HepG2 (cell line): ENCODE measurements around the gene MUC13. TPM values are rescaled to one million over a fixed set of nuclear protein-coding genes. Genes with fewer than 3 reads are reported as not detected.

Experiments used
- AHR ChIP-seq: IDR thresholded peaks from 2 replicates; pipeline ENCODE4 v1.6.1; 2018; ENCODE audit warnings: missing genetic modification reagents, missing compliant biosample characterization
- EEA1 ChIP-seq: sonication (generic); formaldehyde crosslinking; IDR thresholded peaks from 2 replicates; pipeline ENCODE4 v1.5.1; 2020; ENCODE audit warnings: mild to moderate bottlenecking, missing genetic modification reagents, borderline replicate concordance
- EZH2 ChIP-seq: conservative IDR thresholded peaks from 2 replicates; pipeline ENCODE4 v1.6.1; 2012; ENCODE audit warnings: mild to moderate bottlenecking, low read depth, low read length, moderate library complexity
- HES4 ChIP-seq: sonication (generic); formaldehyde crosslinking; IDR thresholded peaks from 2 replicates; pipeline ENCODE4 v1.9.0; 2021; ENCODE audit warnings: mild to moderate bottlenecking, missing genetic modification reagents, borderline replicate concordance
- HMG20A ChIP-seq: IDR thresholded peaks from 2 replicates; pipeline ENCODE4 v1.6.1; 2016; ENCODE audit warnings: borderline replicate concordance
- HNRNPUL1 ChIP-seq: fragments of 200-400 bp; formaldehyde crosslinking; IDR thresholded peaks from 2 replicates; pipeline ENCODE4 v1.6.1; 2017; ENCODE audit warnings: low read depth, mild to moderate bottlenecking, low read length, moderate library complexity
- JDP2 ChIP-seq: sonication (generic); formaldehyde crosslinking; IDR thresholded peaks from 2 replicates; pipeline ENCODE4 v1.8.1; 2022; ENCODE audit warnings: missing genetic modification reagents, borderline replicate concordance
- KAT7 ChIP-seq: IDR thresholded peaks from 2 replicates; pipeline ENCODE4 v1.6.1; 2018; ENCODE audit warnings: borderline replicate concordance, missing compliant biosample characterization
- NRL ChIP-seq: sonication (generic); formaldehyde crosslinking; IDR thresholded peaks from 2 replicates; pipeline ENCODE4 v1.5.0; 2020; ENCODE audit warnings: missing genetic modification reagents, mild to moderate bottlenecking, moderate library complexity, borderline replicate concordance
- SMAD9 ChIP-seq: sonication (generic); formaldehyde crosslinking; IDR thresholded peaks from 2 replicates; pipeline ENCODE4 v1.5.1; 2020; ENCODE audit warnings: mild to moderate bottlenecking, missing genetic modification reagents
- SMARCC2 ChIP-seq: fragments of 450-650 bp; IDR thresholded peaks from 2 replicates; pipeline ENCODE4 v1.6.1; 2017; ENCODE audit warnings: antibody characterized with exemption, mild to moderate bottlenecking
- TP53 ChIP-seq: sonication (generic); formaldehyde crosslinking; conservative IDR thresholded peaks from 2 replicates; pipeline ENCODE4 v1.4.0; 2020; ENCODE audit warnings: missing genetic modification reagents
- ZC3H13 ChIP-seq: sonication (generic); formaldehyde crosslinking; IDR thresholded peaks from 2 replicates; pipeline ENCODE4 v1.8.1; 2023; ENCODE audit warnings: mild to moderate bottlenecking, missing genetic modification reagents, moderate library complexity
- ZFAT ChIP-seq: sonication (generic); formaldehyde crosslinking; conservative IDR thresholded peaks from 2 replicates; pipeline ENCODE4 v1.8.1; 2023; ENCODE audit warnings: missing genetic modification reagents, inconsistent platforms
- ZGPAT ChIP-seq: IDR thresholded peaks from 2 replicates; pipeline ENCODE4 v1.6.1; 2016; ENCODE audit warnings: mild to moderate bottlenecking
- ZNF644 ChIP-seq: IDR thresholded peaks from 2 replicates; pipeline ENCODE4 v1.6.1; 2016; ENCODE audit warnings: low read depth
- ZNF704 ChIP-seq: sonication (generic); formaldehyde crosslinking; IDR thresholded peaks from 2 replicates; pipeline ENCODE4 v1.8.1; 2023; ENCODE audit warnings: mild to moderate bottlenecking, inconsistent platforms, moderate library complexity, missing genetic modification reagents, borderline replicate concordance
- ZNF800 ChIP-seq: sonication (generic); formaldehyde crosslinking; IDR thresholded peaks from 2 replicates; pipeline ENCODE4 v1.4.0; 2020; ENCODE audit warnings: missing genetic modification reagents
- ZSCAN20 ChIP-seq: sonication (generic); formaldehyde crosslinking; IDR thresholded peaks from 2 replicates; pipeline ENCODE4 v1.4.0; 2020; ENCODE audit warnings: missing genetic modification reagents, mild to moderate bottlenecking, borderline replicate concordance
- polyA plus RNA-seq, 8 experiments: library from polyadenylated mRNA; depleted of rRNA in 3 of 8; stranded (reverse) in 7 of 8; unstranded in 1 of 8; fragments of >200 nt; fragmentation: Illumina TruSeq in 4 of 8; extraction: Trizol in 4 of 8; gene quantifications; 2 replicates each; pipeline versions ENCODE4 v1.2.1 to v1.2.3, GENCODE V29; 2011 to 2016; ENCODE audit warnings: low read depth in 4 of 8, missing spikeins in 1 of 8, mixed read lengths in 1 of 8; ENCODE audit not compliant: insufficient read depth in 1 of 8
- total RNA-seq, 5 experiments: library from RNA; depleted of rRNA; stranded (reverse); fragments of >200 nt; fragmentation: Illumina TruSeq; extraction: Trizol; gene quantifications; 2 replicates each; pipeline ENCODE4 v1.2.3, GENCODE V29; 2016; ENCODE audit warnings: low read depth in 1 of 5
- TF ChIP-seq, protein P1 (sequence below): IDR thresholded peaks from 2 replicates; pipeline ENCODE4 v1.6.1; 2016
- TF ChIP-seq, protein P2 (sequence below): sonication (generic); formaldehyde crosslinking; conservative IDR thresholded peaks from 2 replicates; pipeline ENCODE4 v1.4.0; 2020; ENCODE audit warnings: missing genetic modification reagents

The MUC13 gene
- total and polyA plus RNA-seq, 2 of the 13 experiments (the other 11 are each of a cell fraction or from before 2014, with no cell fraction given): 0.04 to 1.2 TPM

GRCh38 chr3:124887177-124887931 lies 47.2 kb downstream of the MUC13 start, which contains the start of gene ITGB5 (continued):
- TF ChIP-seq EZH2: no peak
- TF ChIP-seq ZNF704: no peak
- TF ChIP-seq ZC3H13 (CRISPR knock-in tag): peak; percentile 76; the same call in 1 of the 2 replicates
- peak; percentile 32; the same call in 1 of the 2 replicates for TF ChIP-seq HMG20A (CRISPR knock-in tag)
- no peak for TF ChIP-seq SMARCC2
- TF ChIP-seq EEA1 (CRISPR knock-in tag): no peak
- no peak for TF ChIP-seq HES4 (CRISPR knock-in tag)
- TF ChIP-seq, protein P1, sequence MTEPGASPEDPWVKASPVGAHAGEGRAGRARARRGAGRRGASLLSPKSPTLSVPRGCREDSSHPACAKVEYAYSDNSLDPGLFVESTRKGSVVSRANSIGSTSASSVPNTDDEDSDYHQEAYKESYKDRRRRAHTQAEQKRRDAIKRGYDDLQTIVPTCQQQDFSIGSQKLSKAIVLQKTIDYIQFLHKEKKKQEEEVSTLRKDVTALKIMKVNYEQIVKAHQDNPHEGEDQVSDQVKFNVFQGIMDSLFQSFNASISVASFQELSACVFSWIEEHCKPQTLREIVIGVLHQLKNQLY (CRISPR knock-in tag): 0 out of 2 replicates have a peak, but pooled peaks have one; percentile 39
- TF ChIP-seq, protein P2, sequence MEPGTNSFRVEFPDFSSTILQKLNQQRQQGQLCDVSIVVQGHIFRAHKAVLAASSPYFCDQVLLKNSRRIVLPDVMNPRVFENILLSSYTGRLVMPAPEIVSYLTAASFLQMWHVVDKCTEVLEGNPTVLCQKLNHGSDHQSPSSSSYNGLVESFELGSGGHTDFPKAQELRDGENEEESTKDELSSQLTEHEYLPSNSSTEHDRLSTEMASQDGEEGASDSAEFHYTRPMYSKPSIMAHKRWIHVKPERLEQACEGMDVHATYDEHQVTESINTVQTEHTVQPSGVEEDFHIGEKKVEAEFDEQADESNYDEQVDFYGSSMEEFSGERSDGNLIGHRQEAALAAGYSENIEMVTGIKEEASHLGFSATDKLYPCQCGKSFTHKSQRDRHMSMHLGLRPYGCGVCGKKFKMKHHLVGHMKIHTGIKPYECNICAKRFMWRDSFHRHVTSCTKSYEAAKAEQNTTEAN (CRISPR knock-in tag): 0 out of 2 replicates have a peak, but pooled peaks have one; percentile 28
- 0 out of 2 replicates have a peak, but pooled peaks have one; percentile 53 for TF ChIP-seq ZFAT
- TF ChIP-seq ZNF800 (CRISPR knock-in tag): peak; percentile 35; the same call in 1 of the 2 replicates
- TF ChIP-seq HNRNPUL1: 0 out of 2 replicates have a peak, but pooled peaks have one; percentile 33
- no peak for TF ChIP-seq SMAD9 (CRISPR knock-in tag)
- TF ChIP-seq ZGPAT (CRISPR knock-in tag): peak; percentile 60; the same call in 1 of the 2 replicates
- no peak for TF ChIP-seq JDP2
- TF ChIP-seq AHR (CRISPR knock-in tag): 0 out of 2 replicates have a peak, but pooled peaks have one; percentile 9
- peak; percentile 82; the same call in 1 of the 2 replicates for TF ChIP-seq KAT7
- TF ChIP-seq NRL (CRISPR knock-in tag): peak; percentile 52
- peak; percentile 74; the same call in 1 of the 2 replicates for TF ChIP-seq TP53
- TF ChIP-seq ZNF644 (CRISPR knock-in tag): no peak
- no peak for TF ChIP-seq ZSCAN20 (CRISPR knock-in tag)
